K562 (cell line): ENCODE results near the gene CD164L2. TPM values are rescaled to one million over a fixed set of nuclear protein-coding genes. Genes with fewer than 3 reads are reported as not detected.

Experiments used
- ARID4B ChIP-seq: sonication (generic); formaldehyde crosslinking; IDR thresholded peaks from 2 replicates; pipeline ENCODE4 v1.8.0; 2022; ENCODE audit warnings: mild to moderate bottlenecking, missing genetic modification reagents
- CTBP1 ChIP-seq: fragments of 450-650 bp; IDR thresholded peaks from 2 replicates; pipeline ENCODE4 v1.6.1; 2016; ENCODE audit warnings: borderline replicate concordance
- DEAF1 ChIP-seq: fragments of 450-650 bp; formaldehyde crosslinking; IDR thresholded peaks from 2 replicates; pipeline ENCODE4 v1.4.0; 2020; ENCODE audit warnings: mild to moderate bottlenecking, moderate library complexity
- IRF1 ChIP-seq: sonication (generic); formaldehyde crosslinking; IDR thresholded peaks from 2 replicates; pipeline ENCODE4 v1.8.0; 2022; ENCODE audit warnings: missing genetic modification reagents, mild to moderate bottlenecking, borderline replicate concordance
- JUNB ChIP-seq: fragments of 450-650 bp; formaldehyde crosslinking; conservative IDR thresholded peaks from 2 replicates; pipeline ENCODE4 v1.4.0; 2020; ENCODE audit warnings: mild to moderate bottlenecking
- JUND ChIP-seq, 2 experiments: IDR thresholded peaks; 2 replicates in 1 of 2; 3 replicates in 1 of 2; pipeline ENCODE4 v1.6.1; 2011; ENCODE audit warnings: borderline replicate concordance in 2 of 2, low read depth in 2 of 2, low read length in 2 of 2, improper control_type of control experiment in 1 of 2, missing biosample characterization in 1 of 2, missing genetic modification characterization in 1 of 2, missing genetic modification reagents in 1 of 2
- KLF16 ChIP-seq: IDR thresholded peaks from 2 replicates; pipeline ENCODE4 v1.6.1; 2016; ENCODE audit warnings: antibody characterized with exemption
- L3MBTL2 ChIP-seq: fragments of 450-650 bp; IDR thresholded peaks from 2 replicates; pipeline ENCODE4 v1.6.1; 2016; ENCODE audit warnings: mild to moderate bottlenecking, moderate library complexity
- MAX ChIP-seq: sonication (generic); formaldehyde crosslinking; IDR thresholded peaks from 2 replicates; pipeline ENCODE4 v1.9.0; 2022; ENCODE audit warnings: mild to moderate bottlenecking, missing genetic modification reagents
- MEIS2 ChIP-seq: fragments of 450-650 bp; IDR thresholded peaks from 2 replicates; pipeline ENCODE4 v1.6.1; 2014; ENCODE audit warnings: mild to moderate bottlenecking; ENCODE audit not compliant: partially characterized antibody
- MTA3 ChIP-seq: fragments of 450-650 bp; formaldehyde crosslinking; IDR thresholded peaks from 2 replicates; pipeline ENCODE4 v1.6.1; 2017; ENCODE audit warnings: mild to moderate bottlenecking, borderline replicate concordance
- NFIX ChIP-seq: fragments of 250-450 bp; sonication (Bioruptor Pico); IDR thresholded peaks from 2 replicates; pipeline ENCODE4 v1.4.0; 2020; ENCODE audit warnings: low read depth, mild to moderate bottlenecking, moderate library complexity
- NR2C2 ChIP-seq, 2 experiments: fragments of 200-800 bp in 1 of 2; sonication (Bioruptor generic) in 1 of 2; sonication (generic) in 1 of 2; formaldehyde crosslinking in 1 of 2; IDR thresholded peaks; 2 replicates each; pipeline versions ENCODE4 v1.6.1 to v1.8.0; 2016 to 2022; ENCODE audit warnings: mild to moderate bottlenecking in 1 of 2, missing compliant biosample characterization in 1 of 2, missing genetic modification characterization in 1 of 2, missing genetic modification reagents in 1 of 2
- NR2F6 ChIP-seq: fragments of 450-650 bp; formaldehyde crosslinking; IDR thresholded peaks from 2 replicates; pipeline ENCODE4 v1.4.0; 2020; ENCODE audit warnings: mild to moderate bottlenecking
- PHTF2 ChIP-seq: fragments of 250-450 bp; sonication (Bioruptor Pico); IDR thresholded peaks from 2 replicates; pipeline ENCODE4 v1.5.0; 2021; ENCODE audit warnings: mild to moderate bottlenecking
- PKNOX1 ChIP-seq: fragments of 450-650 bp; IDR thresholded peaks from 2 replicates; pipeline ENCODE4 v1.6.1; 2016
- SMAD4 ChIP-seq: fragments of 250-450 bp; sonication (Bioruptor Pico); conservative IDR thresholded peaks from 2 replicates; pipeline ENCODE4 v1.8.0; 2021; ENCODE audit warnings: inconsistent platforms, mild to moderate bottlenecking, moderate library complexity
- ZNF165 ChIP-seq: fragments of 250-450 bp; sonication (Bioruptor Pico); IDR thresholded peaks from 2 replicates; pipeline ENCODE4 v1.4.0; 2020; ENCODE audit warnings: borderline replicate concordance
- ZZZ3 ChIP-seq: fragments of 450-650 bp; IDR thresholded peaks from 2 replicates; pipeline ENCODE4 v1.6.1; 2016; ENCODE audit warnings: antibody characterized with exemption, mild to moderate bottlenecking, moderate library complexity
- polyA plus RNA-seq, 8 experiments: library from polyadenylated mRNA; depleted of rRNA in 4 of 8; stranded (reverse) in 5 of 8; unstranded in 3 of 8; fragments of >200 nt; fragmentation: Nextera tagmentation in 2 of 8; fragmentation: Illumina TruSeq in 1 of 8; extraction: Ambion mirVana in 2 of 8; extraction: Trizol in 1 of 8; gene quantifications; 2 replicates each; pipeline versions ENCODE4 v1.2.1 to v1.2.3, GENCODE V29; 2011 to 2014; ENCODE audit warnings: inconsistent platforms in 1 of 8, missing spikeins in 1 of 8
- total RNA-seq, 7 experiments: library from RNA; depleted of rRNA in 6 of 7; stranded (reverse); fragments of >200 nt in 6 of 7; fragmentation: Illumina TruSeq in 2 of 7; extraction: Trizol in 2 of 7; gene quantifications; 2 replicates each; pipeline versions ENCODE4 v1.2.1 to v1.2.3, GENCODE V29; 2011 to 2021; ENCODE audit warnings: low replicate concordance in 1 of 7

CD164L2 gene
- total and polyA plus RNA-seq, 9 of the 15 experiments (the other 6 are each of a cell fraction or from before 2014, with no cell fraction given), result 0.08 to 0.92 (median 0.38) TPM; not detected in 1

- TF ChIP-seq NR2F6 (no peak), CTBP1 (peak; percentile 53), ARID4B (CRISPR knock-in tag) (peak; percentile 38; the same call in 1 of the 2 replicates), ZNF165 (no peak), IRF1 (CRISPR knock-in tag) (no peak), NR2C2 (CRISPR knock-in tag; IDR thresholded peaks at IDR 0.05) (0 out of 2 replicates have a peak, but pooled peaks have one; percentile 48), NR2C2 (tag; IDR thresholded peaks at IDR 0.05) (no peak), NFIX (CRISPR knock-in tag) (no peak), L3MBTL2 (no peak), DEAF1 (CRISPR knock-in tag) (peak; percentile 74), MAX (CRISPR knock-in tag) (0 out of 2 replicates have a peak, but pooled peaks have one; percentile 31), MEIS2 (peak; percentile 49), PHTF2 (CRISPR knock-in tag) (no peak), JUND (IDR thresholded peaks at IDR 0.05; ENCODE audit: borderline replicate concordance, low read depth, low read length) (peak; percentile 6; the same call in 1 of the 2 replicates), JUND (tag; IDR thresholded peaks at IDR 0.05; ENCODE audit: borderline replicate concordance, low read depth, low read length) (no peak; the same call in 2 of the 3 replicates), JUNB (CRISPR knock-in tag) (no peak), ZZZ3 (no peak), KLF16 (0 out of 2 replicates have a peak, but pooled peaks have one; percentile 34), PKNOX1 (peak; percentile 38; the same call in 1 of the 2 replicates), SMAD4 (CRISPR knock-in tag) (no peak), MTA3 (no peak)
These were observed 5.3 kb upstream of the CD164L2 start (continued) for GRCh38 chr1:27388337-27389005.
